NCI-H1930 (cell line): Measurements from ENCODE around the gene RFTN1.
"Not testable (repeated sequence)": the region's sequence is repeated elsewhere in the genome, so short reads cannot be mapped to it uniquely, and the experiment has no call there.

ENCODE experiments used
- DNase-seq, 2 experiments: peaks; one replicate each; lab custom pipeline; 2025; lab: John Stamatoyannopoulos, UW

Gene RFTN1

DNA sequence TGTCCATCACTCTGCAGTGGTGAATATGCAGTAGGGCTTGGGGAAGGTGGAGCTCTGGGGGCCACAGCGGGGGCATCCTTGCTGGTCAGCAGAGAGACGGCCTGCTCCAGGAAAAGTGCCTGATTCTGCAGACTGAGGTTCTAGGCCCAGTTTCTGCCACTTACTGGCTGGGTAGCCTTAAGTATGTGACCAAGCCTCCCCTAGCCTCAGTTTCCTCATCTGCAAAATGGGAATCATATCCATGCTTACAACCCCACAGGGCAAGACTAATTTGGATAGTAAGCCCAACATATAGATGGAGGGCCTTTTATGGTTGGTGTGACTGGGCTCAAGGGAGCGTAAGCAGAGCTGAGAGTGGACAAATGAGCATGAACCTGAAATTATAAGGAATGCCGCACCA is 187.6 kb downstream of the RFTN1 start:
- DNase-seq = no peak

DNA sequence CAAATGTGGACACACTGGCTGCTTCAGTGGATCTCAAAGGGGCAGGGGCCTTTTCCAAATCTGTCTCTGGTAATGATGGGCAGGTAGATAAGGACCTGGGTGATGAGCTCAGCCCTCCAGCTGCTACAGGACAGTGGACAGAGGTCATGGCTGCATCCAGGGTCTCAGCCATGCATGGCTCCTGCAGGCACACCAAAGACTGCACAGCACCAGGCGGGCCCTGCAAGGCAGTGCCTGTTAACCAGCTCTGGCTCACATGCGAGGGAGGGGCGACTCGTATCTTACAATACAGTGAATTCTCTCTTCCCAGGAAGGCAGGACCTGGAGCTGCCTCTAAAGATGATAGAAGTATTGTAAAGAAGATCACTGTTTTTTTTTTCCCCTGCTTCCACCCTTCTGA is 189.8 kb downstream of the RFTN1 start:
- DNase-seq = no peak

DNA sequence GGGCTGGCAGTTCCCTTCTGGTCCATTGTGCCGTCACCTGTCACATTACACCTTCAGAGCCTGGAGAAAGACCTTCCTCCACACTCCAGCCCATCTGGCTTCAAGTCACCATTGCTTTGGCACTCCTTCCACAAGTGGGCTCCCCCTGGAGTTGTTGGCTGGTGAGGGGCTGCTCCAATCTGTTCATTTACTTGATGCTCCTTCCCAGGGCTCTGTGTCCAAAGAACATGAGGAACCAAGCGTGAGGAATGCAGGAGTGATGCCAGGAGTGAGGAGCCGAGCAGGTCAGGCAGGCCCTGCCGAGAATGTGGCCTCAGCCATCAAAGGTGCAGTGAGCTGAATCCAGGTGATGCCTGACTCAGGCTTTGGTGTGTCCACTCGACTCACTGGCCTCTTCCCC is 191.3 kb downstream of the RFTN1 start:
- DNase-seq = no peak

DNA sequence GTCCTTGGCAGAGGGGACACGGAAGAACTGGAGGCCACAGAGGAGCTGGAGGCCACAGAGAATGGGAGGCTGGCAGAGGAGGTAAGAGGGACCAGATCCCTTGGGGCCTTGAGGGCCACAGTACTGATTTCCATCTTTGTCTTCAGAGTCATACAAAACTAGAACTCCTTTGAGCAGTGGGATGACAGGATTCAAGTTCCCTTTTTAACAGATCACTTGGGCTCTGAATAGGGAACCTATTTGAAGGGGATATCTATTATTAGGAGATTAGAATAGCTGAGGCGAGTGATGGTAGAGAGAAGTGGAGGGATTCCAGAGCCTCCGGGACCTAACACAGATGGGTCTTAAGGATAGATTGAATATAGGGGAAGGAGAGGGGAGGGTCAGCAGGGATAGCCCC is 192.8 kb downstream of the RFTN1 start:
- DNase-seq = no peak

DNA sequence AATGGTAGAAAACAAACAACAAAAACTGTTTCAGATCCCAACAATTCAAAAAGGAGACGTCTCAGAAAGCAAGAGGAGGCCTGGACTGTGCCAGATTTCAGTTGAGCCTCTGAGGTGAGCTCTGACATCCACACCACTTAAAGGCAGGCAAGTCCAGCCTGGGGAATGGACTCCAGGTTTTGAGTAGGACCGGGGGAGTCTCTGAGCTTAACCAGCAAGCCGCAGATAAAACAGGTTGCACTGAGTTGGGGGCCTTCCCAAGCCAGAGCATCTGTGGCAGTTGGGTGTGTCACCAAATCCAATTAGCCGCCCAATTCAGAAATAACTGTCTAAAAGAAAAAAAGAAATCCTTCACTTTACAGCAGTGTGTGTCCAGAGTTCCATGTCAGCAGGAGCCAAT is 193.8 kb downstream of the RFTN1 start:
- no peak for DNase-seq

DNA sequence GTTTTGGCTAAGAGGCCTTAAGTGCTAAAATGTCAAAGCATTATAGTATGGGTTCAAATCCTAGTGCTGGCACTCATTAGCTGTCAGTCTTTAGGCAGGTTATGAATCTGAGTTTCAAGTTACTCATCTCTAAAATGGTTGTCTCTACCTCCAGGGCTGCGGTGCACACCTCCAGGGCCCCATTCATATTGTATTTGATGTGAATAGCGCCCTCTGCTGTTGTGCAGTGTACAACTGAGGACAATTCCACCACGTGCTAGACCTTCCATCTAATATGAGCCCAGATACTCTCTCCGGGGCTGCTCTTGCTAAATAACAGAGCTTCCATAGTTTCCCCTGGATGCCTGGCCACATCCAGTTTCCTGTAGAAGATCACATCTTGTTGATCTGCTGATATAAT is 194.2 kb downstream of the RFTN1 start:
- no peak for DNase-seq

DNA sequence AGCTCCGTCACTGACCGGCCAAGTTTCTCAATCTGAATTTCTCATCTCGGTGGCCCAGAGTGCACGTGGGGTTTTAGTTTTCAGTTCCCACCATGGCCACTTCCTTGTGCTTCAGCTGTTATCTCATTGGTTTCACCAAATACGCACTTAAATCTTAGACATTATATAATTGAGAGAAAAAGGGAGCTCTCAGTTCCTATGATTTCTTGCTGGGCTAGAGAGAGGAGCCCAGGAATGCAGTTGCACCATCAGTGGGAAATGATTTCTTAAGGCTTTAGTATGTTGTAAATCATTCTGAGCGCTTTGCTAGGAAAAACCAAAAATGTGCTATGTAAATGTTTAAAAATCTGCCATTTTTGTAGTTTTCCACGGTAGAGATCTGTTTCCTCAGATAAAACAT is 195.3 kb downstream of the RFTN1 start:
- no peak for DNase-seq

DNA sequence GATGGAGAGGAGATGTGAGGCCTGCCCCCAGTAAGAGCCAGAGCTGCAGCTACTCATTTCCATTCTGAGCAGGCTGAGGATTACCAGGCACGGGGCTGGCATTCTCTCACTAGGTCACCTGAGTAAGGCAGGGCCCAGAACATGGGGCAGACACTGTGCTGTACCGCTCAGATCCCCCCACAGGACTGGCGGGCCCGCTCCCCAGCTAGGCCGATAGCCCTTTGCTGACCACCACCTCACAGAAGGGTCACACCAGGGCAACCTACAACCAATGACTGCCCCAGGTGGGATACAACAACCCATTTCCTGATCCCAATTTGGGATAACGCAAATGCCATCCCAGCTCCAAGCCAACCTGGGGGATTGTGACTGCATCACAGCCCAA is 195.9 kb downstream of the RFTN1 start:
- no peak for DNase-seq

DNA sequence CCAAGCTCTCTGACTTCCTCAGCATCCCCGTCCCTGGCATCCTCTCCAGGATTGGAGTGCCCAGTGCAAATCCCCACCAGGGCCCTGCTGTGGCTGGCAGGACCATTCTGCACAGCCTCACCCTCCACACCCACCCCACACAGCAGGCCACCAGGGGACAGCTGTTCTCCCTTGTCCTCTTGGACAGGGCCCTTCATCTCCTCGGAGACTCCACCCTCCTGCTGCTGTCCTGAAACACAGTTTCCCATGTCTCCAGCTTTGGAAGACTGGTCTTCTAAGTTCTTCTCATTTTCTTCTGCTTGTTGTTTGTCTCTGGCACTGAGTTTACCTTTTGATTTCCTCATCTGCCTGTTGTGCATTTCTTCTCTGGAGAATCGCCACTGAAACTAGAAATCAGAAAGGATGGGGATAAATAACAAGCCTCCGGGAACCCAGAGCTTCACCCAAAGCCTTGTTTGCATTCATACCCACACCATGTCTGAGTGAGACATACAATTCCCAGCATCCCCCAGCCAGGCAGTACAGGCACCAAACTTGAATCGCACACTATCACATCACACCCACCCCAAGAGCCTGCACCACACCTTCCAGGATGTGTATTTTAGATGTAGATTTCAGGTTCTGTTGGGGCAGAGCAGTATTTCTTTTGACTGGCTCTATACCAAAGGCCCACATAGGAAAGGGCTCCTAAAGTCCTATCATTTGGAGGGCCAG is 196.5 kb downstream of the RFTN1 start:
- no peak for DNase-seq

DNA sequence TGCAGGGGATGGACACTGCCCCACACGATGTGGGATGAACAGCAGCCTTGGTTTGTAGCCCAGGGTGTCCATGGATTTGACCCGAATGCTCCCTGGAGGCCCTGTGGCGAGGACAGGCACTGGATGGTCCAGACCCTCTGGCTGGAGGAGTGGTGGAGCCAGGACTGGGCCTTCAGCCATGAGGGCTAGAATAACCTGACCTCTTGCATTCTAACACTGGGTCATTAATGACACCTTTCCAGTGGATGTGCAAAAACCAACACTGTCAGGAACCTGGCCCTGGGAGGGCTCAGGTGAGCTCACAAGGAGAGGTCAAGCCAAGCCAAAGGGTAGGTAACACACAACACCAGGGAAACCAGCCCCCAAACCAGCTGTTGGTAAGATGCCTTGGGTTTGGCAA is 197.1 kb downstream of the RFTN1 start:
- no peak for DNase-seq

DNA sequence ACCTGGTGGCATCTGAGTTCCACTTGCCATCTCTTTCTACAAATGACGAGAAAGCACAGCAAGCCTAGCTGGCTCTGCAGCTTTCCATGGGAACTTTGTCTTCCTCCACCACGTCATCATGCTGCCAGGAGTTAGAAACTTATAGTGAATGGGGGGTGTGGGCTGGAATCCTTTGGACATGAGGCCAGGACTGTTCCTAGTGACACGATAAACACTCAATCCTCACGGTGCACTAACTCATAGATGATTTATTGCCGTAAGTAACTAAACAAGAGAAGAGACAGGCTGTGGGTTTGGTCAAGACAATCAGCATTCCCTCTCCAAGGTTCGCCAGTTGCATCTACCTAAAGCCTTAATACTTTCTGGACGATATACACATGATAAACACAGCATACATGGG is 197.9 kb downstream of the RFTN1 start:
- no peak for DNase-seq

DNA sequence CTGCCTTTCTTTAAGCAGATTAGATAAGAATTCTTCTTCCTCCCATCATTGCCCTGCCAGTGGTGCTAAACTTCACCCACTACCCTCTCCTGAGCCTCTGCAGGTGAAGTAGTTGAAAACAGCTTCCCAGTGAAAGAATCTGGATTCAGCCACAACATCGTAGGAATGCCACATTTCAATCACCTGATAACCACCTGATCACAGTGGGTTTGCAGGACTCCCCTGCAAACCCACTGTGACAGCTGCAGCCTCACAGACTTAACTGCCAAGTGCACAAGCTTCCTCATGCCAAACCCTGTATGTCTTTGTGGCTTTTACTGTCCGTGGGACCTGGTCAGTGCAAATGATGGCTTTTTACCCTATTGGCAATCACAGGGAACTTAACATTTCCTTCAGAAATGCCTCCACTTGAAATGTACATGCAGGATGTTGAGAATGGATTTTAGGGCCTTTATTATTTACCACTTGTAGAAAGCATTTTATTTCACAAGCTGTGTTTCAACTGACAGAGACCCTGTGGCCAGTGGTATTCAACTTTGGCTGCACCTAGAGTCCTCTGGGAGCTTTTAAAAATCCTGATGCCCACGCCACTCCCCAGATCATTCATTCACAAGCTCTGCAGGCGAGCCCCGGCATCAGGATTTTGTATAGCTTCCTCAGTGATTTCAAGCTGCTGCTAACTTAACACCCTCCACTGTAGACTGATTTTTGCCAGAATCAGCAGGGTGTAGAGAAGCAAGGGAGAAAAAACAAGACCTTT is 199.4 kb downstream of the RFTN1 start:
- DNase-seq = no peak

DNA sequence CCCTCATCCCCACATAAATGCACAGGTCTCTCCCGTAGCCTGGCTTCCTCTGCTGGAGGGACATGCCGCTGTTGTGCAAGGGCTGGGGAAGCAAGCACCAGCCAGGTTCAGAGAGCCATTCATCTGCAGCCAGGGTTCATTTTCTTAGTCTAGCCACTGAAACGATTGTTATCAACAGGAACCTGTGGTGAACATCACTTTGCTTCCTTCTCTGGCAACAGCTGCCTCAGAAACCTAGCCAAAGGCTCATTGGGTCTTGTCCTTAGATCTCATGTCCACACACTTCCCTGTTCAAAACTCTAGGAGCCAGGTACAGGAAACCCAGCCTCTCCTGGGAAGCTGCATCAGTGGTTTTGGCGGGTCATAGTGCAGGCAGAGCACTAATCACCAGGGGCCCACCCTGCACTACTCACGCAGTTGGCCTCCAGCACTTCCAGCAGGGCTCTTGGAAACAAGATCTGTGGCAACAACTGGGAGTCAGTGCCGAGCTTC is 201.5 kb downstream of the RFTN1 start:
- no peak for DNase-seq

DNA sequence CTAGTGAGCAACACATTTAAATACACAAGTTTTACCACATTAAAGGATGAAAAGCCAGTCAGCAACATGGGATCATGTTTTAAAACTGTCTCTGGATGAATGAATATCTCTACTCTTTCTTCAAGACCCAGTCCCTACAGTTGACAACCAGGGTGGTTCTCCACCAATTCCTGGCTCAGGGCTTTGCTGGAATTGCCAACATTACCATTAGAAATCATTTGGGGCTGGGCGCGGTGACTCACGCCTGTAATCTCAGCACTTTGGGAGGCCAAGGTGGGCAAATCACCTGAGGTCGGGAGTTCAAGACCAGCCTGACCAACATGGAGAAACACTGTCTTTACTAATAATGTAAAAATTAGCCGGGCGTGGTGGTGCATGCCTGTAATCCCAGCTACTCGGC is 203.0 kb downstream of the RFTN1 start:
- DNase-seq = not testable (repeated sequence)

DNA sequence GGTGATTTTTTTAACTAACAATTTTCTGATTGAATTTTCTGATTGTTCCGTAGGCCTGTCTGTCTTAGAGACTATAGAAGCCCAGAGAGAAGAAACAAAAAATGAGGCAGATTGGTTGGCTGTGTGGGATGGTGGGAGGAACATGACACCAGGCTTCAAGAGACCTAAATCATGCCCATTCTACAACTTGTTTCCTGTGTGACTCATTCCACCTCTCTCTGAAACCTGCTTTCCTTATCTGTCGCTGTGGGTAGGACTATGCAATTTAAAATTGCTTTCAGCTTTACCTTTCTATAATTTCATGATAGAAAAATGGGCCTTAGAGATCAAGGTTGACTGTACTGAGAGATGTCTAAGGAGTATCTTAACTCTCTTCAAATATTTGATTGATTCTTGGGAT is 203.9 kb downstream of the RFTN1 start:
- no peak for DNase-seq

DNA sequence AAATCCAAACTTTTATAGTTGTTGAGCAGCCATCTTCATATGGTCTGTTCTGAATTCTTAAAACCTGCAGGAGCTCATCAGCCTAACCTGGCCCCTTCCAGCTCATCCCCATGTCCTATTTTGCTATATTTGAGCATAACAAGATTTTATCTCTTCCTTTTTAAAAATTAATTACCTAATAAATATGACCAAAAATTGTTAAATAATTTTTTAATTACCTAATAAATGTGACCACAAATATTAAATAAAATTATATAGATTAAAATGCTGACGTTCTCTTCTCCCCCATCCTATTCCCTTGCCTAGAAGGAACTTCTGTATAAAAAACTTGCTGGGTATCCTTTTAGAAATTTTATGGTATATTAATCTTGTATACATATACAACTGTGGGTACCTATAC is 204.8 kb downstream of the RFTN1 start:
- DNase-seq = no peak

DNA sequence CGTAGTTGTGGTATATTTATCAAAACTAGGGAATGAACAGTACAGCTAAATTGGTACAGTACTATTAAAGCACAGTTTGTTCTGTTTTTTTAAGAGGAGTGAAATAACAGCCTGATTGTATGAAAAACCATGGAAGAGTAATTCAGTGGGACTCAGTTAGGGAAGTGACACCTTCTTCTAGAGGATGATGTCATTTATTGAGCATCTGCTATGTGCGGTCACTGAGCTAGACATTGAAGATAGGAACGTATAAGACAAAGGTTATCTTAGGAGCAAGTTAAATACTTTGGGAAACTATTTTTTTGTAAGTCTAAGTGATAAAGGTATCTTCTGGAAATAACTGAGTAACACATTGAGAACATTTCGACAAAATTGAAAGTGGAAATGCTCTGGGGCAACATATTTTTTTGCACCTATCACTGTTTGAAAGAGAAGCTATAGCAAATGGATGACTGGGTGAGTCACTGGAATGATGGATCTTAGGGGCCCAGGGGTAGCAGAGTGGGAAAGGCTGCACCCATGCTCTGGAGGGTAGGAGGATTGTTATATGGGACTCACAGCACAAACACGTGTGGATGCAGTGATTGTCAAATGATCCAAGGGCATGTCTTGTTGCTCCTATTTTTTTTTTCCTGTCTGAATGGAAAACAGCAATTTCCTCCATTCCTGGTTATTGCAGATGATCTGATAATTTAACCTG is 205.5 kb downstream of the RFTN1 start:
- DNase-seq = no peak

DNA sequence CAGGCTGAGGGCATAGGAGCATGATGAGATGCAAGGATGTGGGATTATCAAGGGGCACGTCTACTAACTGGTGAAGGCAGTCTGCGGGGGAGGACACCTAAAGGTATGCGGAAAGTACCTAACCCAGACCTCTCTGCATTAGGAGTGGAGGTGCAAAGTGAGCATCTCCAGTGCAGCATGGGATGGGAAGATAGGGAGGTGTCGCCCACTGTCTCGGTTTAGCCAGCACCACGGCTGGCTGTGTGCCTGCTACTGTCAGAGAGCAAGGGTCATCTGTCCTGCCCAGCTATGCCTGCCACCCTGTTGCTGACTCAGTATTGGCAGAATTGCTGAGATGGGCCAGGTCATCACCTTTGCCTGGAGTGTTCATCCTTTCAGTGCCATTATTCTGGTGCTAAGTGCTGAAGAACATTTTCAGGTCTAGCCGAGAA is 208.4 kb downstream of the RFTN1 start:
- no peak for DNase-seq

DNA sequence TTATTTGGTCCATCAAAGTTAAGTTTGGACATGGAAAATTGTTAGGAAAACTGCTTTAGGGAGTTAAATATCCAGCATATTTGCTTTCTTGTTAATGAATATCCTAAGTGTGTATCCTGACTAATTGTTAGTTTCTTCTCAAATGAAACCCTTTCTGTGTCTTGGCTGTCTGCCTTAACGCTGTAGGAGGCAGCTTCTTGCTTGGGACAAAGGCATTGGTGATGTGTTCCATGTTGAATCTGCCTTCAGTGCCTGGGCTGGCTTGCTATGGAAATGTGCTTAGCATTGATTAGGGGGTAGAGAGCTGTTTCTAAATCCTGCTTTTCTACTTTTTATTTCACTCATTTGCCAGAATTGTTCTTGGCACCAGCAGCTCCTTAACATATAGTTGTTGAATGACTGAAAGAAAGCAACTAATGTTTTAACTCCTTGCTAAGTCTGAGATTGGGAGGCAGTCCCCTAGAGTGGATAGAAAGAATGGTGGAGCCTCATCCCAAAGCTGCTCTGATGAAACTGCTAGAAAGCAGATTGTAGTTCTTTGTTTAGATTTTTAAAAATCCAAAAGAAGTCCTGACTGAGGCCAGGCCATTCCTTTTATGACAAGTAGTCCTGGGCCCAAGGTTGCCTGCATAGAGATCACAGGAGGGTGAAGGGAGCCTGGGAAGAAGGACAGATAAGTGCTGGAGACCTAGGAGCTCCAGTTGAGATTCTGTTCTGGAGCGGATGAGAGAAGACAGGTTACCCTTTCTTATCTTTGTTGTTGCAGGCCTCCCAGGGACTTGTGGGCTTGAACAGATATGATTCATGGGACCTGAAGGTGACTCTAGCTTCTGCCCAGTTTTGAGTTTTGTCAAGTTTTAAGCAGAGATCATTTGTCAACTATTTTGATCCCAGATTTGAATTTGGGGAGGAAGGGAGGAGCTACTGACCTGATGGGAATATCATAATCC is 209.2 kb downstream of the RFTN1 start:
- no peak for DNase-seq

DNA sequence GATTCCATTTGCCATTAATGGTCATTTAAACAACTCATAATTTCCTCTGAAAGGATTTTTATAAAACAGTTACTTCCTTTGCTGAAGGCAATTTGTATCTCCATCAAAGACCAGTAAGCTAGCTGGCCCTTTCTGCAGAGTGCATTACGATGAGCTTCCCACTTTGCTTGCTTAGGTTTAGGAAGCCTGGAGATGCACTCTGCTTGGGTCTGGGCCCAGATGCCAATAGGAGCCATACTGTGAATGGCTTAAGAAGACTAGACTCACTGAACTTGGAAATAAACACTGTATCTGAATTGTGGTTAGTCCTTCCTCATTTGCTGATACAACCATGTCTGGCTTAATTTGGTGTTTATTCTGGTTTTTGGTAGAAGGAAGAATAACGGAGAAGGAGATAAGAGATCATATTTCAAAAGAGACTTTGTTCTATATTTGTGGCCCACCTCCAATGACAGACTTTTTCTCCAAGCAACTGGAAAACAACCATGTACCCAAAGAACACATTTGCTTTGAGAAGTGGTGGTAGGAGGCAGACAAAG is 210.4 kb downstream of the RFTN1 start:
- no peak for DNase-seq

DNA sequence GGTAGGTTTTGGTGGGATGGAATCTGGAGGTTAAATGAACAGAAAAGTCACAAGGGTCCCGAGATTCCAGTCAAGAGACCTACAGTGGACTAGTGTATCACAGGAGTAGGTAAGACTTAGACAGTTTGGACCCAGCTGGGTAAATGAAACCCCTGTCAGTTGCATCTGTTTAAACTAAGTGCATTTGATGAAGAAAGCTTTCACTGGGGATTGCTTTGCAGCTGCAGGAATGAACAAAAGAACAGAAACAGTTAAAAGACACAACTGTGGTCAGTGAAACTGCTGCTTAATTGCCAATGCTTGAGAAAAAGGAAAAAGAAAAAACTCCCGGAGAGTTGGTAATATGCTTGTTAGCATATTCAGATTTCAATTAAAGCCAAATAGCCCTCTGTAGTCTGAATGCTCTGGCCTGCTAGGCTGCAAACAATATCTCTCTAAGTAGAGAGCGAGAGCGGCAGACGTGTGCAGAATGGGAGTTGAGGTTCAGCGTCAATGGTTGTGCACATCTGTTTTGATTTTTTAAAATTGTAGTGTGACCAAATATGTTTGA is 211.3 kb downstream of the RFTN1 start:
- no peak for DNase-seq
